Psoas muscle (tissue), 8 donors: ENCODE results near the gene TSPAN10. TPM values are rescaled to one million over a fixed set of nuclear protein-coding genes. Genes with fewer than 3 reads are reported as not detected.

Experiments
- ATAC-seq, 4 donors: fragments of 200-7000 bp; cut with Tn5 transposase; one replicate each; pipeline ENCODE4 v1.9.1; 2020; ENCODE audit warnings: moderate library complexity in 3 of 4, mild to moderate bottlenecking in 2 of 4
- DNase-seq, 2 donors: peaks; one replicate each; pipeline ENCODE4 v3.0.0-alpha.2; 2020
- H3K27ac ChIP-seq: fragments of 200-600 bp; one replicate; pipeline ENCODE4 v1.8.0; 2022
- H3K27me3 ChIP-seq, 3 donors: fragments of 200-600 bp in 1 of 3; one replicate each; pipeline versions ENCODE4 v1.6.1 to v1.8.0; 2013 to 2022; ENCODE audit warnings: low read length in 2 of 3, mild to moderate bottlenecking in 2 of 3, moderate library complexity in 1 of 3; ENCODE audit not compliant: insufficient read depth in 3 of 3
- H3K36me3 ChIP-seq, 2 donors: fragments of 200-600 bp in 1 of 2; one replicate each; pipeline versions ENCODE4 v1.6.1 to v1.8.0; 2013 to 2022; ENCODE audit warnings: low read depth in 1 of 2, mild to moderate bottlenecking in 1 of 2, moderate library complexity in 1 of 2; ENCODE audit not compliant: insufficient read depth in 1 of 2
- H3K4me1 ChIP-seq: fragments of 200-600 bp; one replicate; pipeline ENCODE4 v1.8.0; 2022
- H3K4me3 ChIP-seq: fragments of 200-600 bp; one replicate; pipeline ENCODE4 v1.8.0; 2022; ENCODE audit warnings: mild to moderate bottlenecking
- H3K9me3 ChIP-seq: fragments of 200-600 bp; one replicate; pipeline ENCODE4 v1.8.0; 2022
- WGBS, 3 donors: extraction: QIAGEN DNeasy Blood & Tissue Kit; methylation state at CpG; one replicate each; pipeline versions ENCODE4 v1.1.6 to v1.1.7; 2013; 5-methylcytosine and 5-hydroxymethylcytosine counted together
- intact Hi-C, 2 donors: fragments of 100-400 bp; cut with DNase I; formaldehyde crosslinking; loops; one replicate each; pipeline versions ENCODE4 v1.11.0 to v1.14.2; 2022
- polyA plus RNA-seq, 3 donors: library from polyadenylated mRNA; stranded (reverse); fragments of 200-250 nt; gene quantifications; one replicate each; pipeline ENCODE4 v1.2.3, GENCODE V29; 2013
- total RNA-seq, 4 donors: library from RNA; stranded (reverse); fragmentation: NEBNext Ultra II Directional in 2 of 4; extraction: Animal tissue kit (Norgen Biotek cat#: 25700) in 2 of 4; gene quantifications; one replicate each; pipeline versions ENCODE4 v1.2.1 to v1.2.4, GENCODE V29; 2021 to 2023
- TF ChIP-seq, protein P1 (sequence below): fragments of 200-600 bp; IDR thresholded peaks from one replicate; pipeline ENCODE4 v1.8.0; 2022; ENCODE audit warnings: antibody characterized with exemption
- donor health status: healthy with polysubstance abuse.
- donor health status: DM: no; HTN: no; CAD: no; lungs with moderate emphysema.
- donor health status: Bipolar disorder and iron deficiency.
- donor health status: healthy.
- donor health status: DM: yes; HTN: yes; CAD: no.
- donor health status: DM: no; HTN: no; CAD: no.
- donor health status: DM: no; HTN: no; CAD: no.
- donor health status: DM: yes; HTN: yes; CAD: no.

Gene TSPAN10
- total and polyA plus RNA-seq, 7 donors = 0.09 to 0.67 (median 0.22) TPM; not detected in 2

DNA sequence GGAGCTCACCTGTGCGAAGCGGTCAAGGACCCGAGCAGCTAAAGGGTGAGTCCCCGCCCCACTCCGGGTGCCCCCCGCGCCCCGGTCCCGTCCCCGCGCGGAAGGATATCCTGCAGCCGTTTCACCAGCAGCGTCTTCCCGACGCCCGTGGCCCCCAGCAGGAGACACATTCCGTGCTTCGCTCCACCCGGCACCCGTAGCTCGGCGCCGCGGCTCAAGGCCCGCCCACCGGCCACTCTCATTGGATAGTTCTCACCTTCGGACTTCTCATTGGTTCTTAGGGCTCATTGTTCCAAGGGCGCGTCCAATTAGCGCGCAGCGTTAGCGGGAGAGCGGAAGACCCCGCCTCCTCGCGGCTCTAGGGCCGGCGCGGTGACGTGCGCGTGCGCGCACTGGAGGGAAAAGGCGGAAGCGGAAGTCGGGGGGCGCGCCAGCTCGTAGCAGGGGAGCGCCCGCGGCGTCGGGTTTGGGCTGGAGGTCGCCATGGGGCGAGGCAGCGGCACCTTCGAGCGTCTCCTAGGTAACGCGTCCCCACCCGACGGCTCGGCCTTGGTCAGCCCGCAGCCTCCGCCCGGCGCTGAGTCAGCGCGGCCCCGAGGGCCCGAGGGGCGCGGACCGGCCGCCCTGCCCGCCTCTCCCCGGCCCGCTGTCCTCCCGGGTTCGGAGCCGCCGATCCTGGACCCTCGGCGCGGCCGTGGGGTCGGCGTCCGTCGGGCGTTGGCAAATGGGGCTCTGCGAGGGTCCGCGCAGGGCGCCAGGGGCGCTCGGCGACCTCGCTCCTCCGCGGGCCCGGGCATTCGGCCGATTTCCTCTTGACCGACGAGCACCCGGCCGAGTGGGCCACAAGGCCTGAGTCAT is 46.8 kb downstream of the TSPAN10 start, which contains the start of the genes ARL16 and HGS:
Gene ARL16, minus strand, starts transcription at position 214 of the 858 bp plus-strand sequence. Its CDS starts 44 bp downstream, at position 170.
Gene HGS, plus strand, starts transcription at position 428 of the 858 bp plus-strand sequence. Its CDS starts 56 bp downstream, at position 484.
- intact Hi-C loops = loop anchor here in 1 of 2 donors (5.0 kb wide), 1 partner anchor 47 kb away; the partner anchor contains the start of genes NPLOC4 and TSPAN10
- Histone ChIP-seq H3K4me1 (peaks cover 15% of the 10 kb centered on the region), H3K27ac (peak within 1 kb of the TSS; percentile 84), H3K27me3 (no peaks in the 10 kb centered on the region), H3K36me3 (peaks cover 8 to 41% of the 10 kb centered on the region in 2 donors), H3K4me3 (peak within 1 kb of the TSS; percentile 97), H3K9me3 (no peaks in the 10 kb centered on the region)
- WGBS, 3 donors = 0 to 1% (median 0%) methylated on average over 67 to 112 of the region's 112 CpGs
- DNase-seq (peak; percentile 98 to 99), ATAC-seq (peak; percentile 98 to 99 (median 98))
- TF ChIP-seq, protein P1, sequence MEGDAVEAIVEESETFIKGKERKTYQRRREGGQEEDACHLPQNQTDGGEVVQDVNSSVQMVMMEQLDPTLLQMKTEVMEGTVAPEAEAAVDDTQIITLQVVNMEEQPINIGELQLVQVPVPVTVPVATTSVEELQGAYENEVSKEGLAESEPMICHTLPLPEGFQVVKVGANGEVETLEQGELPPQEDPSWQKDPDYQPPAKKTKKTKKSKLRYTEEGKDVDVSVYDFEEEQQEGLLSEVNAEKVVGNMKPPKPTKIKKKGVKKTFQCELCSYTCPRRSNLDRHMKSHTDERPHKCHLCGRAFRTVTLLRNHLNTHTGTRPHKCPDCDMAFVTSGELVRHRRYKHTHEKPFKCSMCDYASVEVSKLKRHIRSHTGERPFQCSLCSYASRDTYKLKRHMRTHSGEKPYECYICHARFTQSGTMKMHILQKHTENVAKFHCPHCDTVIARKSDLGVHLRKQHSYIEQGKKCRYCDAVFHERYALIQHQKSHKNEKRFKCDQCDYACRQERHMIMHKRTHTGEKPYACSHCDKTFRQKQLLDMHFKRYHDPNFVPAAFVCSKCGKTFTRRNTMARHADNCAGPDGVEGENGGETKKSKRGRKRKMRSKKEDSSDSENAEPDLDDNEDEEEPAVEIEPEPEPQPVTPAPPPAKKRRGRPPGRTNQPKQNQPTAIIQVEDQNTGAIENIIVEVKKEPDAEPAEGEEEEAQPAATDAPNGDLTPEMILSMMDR = no peak

DNA sequence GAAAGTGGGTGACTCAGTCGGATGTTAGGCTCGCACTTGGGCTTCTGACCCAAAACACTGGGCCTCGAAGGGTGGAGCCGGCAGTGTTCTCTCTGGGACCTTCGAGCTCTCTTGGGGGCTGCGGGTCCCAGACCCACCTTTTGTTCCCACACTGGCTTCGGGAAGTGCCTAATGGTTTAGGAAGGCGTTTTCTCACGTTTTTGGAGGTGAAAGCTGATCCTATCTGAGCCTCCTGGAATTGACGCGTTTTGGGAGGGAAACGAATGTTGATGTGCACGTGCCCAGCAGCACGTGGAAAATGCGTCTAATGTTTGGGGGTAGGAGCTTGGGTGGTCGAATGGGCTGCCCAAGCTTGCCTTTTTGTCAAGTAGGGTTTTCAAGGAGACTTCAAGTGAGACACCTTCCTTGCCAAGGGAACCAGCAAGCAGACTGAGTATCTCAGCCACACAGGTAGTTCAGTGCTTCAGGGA is 47.5 kb downstream of the TSPAN10 start:
- H3K4me3 ChIP-seq = peak overlapping the region; percentile 97
- TF ChIP-seq, protein P1 = no peak
- peaks cover 8 to 47% of the 10 kb centered on the region in 2 donors for H3K36me3 ChIP-seq
- ATAC-seq = peak in 1 of 4 donors; percentile 12
- no peak for DNase-seq
- no peaks in the 10 kb centered on the region for H3K27me3 ChIP-seq
- H3K9me3 ChIP-seq = no peaks in the 10 kb centered on the region
- H3K4me1 ChIP-seq = peaks cover 15% of the 10 kb centered on the region
- intact Hi-C loops = loop anchor here in 1 of 2 donors (5.0 kb wide), 1 partner anchor 47 kb away; the partner anchor contains the start of genes NPLOC4 and TSPAN10
- WGBS, 3 donors = 1 to 5% (median 2%) methylated on average over 16 of the region's 16 CpGs
- peak overlapping the region; percentile 84 for H3K27ac ChIP-seq

DNA sequence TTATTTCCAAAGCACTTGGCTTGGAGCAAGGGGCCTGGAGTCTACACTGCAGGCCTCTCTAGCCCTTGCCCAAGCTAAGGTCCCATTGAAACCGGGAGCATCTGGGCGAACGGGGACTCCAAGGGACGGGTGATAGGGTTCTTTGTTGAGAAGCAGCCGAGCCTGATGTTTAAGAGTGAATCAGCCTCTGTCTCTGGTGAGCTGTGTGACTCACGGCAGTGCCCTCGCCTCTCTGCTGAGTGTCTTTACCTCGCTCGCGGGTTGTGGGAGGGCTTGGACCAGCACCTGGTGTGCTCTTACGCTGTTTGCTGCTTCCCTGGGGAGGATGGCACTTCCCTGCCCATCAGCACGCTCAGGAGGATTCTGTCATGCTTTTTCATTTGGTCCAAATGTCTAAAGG is 48.1 kb downstream of the TSPAN10 start:
- TF ChIP-seq, protein P1 = no peak
- H3K9me3 ChIP-seq = no peaks in the 10 kb centered on the region
- DNase-seq (peak in 1 of 2 donors; percentile 50), ATAC-seq (no peak)
- H3K4me1 ChIP-seq = peaks cover 15% of the 10 kb centered on the region
- peak overlapping the region; percentile 97 for H3K4me3 ChIP-seq
- H3K36me3 ChIP-seq = peaks cover 8 to 54% of the 10 kb centered on the region in 2 donors
- intact Hi-C loops = no loop called here
- WGBS, 3 donors = 70 to 74% (median 74%) methylated on average over 12 of the region's 12 CpGs
- H3K27me3 ChIP-seq = no peaks in the 10 kb centered on the region
- H3K27ac ChIP-seq = peak overlapping the region; percentile 84

DNA sequence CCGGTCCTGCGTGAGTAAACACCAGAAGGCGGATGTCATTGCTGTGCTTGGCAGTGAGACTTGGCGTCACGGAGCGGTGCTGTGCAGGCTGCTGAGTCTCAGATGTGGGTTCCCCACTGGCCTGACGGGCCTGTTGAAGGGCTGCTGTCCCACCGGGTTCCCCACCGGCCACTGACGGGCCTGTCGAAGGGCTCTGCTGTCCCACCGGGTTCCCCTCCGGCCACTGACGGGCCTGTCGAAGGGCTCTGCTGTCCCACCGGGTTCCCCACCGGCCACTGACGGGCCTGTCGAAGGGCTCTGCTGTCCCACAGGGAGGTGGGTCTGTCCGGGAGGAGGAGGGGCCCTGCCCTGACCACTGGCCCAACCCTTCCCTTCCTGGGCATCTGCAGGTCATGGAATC is 49.6 kb downstream of the TSPAN10 start:
- DNase-seq (peak in 1 of 2 donors; percentile 51), ATAC-seq (no peak)
- Histone ChIP-seq H3K36me3 (peaks cover 8 to 63% of the 10 kb centered on the region in 2 donors), H3K27me3 (no peaks in the 10 kb centered on the region), H3K9me3 (no peaks in the 10 kb centered on the region), H3K27ac (no peak overlapping the region), H3K4me3 (no peak overlapping the region), H3K4me1 (peaks cover 15% of the 10 kb centered on the region)
- WGBS, 3 donors = 89 to 92% (median 91%) methylated on average over 17 to 20 of the region's 20 CpGs
- TF ChIP-seq, protein P1 = no peak
- intact Hi-C loops = no loop called here
